ENCODE results near the gene TANC1. TPM values are rescaled to one million over a fixed set of nuclear protein-coding genes. Genes with fewer than 3 reads are reported as not detected.
A peak's percentile ranks its signal among the peaks of the same experiment; 100 is the strongest.

Gene TANC1
- total and polyA plus RNA-seq, 5 donors, result 22.8 to 75.8 (median 46.5) TPM

DNA sequence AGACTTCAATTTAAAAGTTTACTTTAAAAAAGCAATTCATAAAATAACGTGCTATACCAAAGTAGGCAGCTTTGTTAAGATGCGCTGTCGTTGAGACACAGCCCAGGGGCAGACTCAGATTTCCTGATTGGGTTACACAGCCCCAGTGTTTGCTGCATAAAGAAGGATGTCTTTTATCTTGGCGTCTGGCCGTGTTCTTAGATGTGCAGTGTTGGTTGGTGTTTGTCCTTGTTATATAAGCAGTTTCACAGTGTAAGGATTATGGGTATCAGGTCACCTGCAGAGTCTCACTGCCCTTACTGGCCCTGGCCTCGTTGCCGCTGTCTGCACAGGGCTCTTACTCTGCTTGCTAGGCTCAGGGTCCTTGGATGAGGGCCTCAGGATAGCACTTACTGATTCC is 209.5 kb downstream of the TANC1 start:
- no peak overlapping the region for H3K27ac ChIP-seq (ENCODE audit: low read length)
- H3K9me3 ChIP-seq (ENCODE audit: control insufficient read depth, low read length), result no peaks in the 10 kb centered on the region
- H3K27me3 ChIP-seq (ENCODE audit: control insufficient read depth, insufficient read depth), result no peaks in the 10 kb centered on the region
- intact Hi-C loops (cut with DNase I), result no loop called here
- DNase-seq (no peak), ATAC-seq (no peak)
- H3K4me1 ChIP-seq (ENCODE audit: control insufficient read depth, insufficient read depth, low read length), result peaks cover 3% of the 10 kb centered on the region
- WGBS, result 76% methylated on average over 7 of the region's 7 CpGs
- no peak overlapping the region for H3K4me3 ChIP-seq (ENCODE audit: low read length)

GRCh38 chr2:159179096-159179495 is 210.7 kb downstream of the TANC1 start:
- ATAC-seq, result no peak
- H3K4me1 ChIP-seq (ENCODE audit: control insufficient read depth, insufficient read depth, low read length), result peaks cover 4% of the 10 kb centered on the region
- H3K4me3 ChIP-seq (ENCODE audit: low read length), result no peak overlapping the region
- H3K9me3 ChIP-seq (ENCODE audit: control insufficient read depth, low read length), result no peaks in the 10 kb centered on the region
- H3K27ac ChIP-seq (ENCODE audit: low read length), result no peak overlapping the region
- DNase-seq, result no peak
- no peaks in the 10 kb centered on the region for H3K27me3 ChIP-seq (ENCODE audit: control insufficient read depth, insufficient read depth)
- intact Hi-C loops (cut with DNase I), result no loop called here
- WGBS, result 78% methylated on average over 8 of the region's 8 CpGs

- no peak for ATAC-seq
- H3K9me3 ChIP-seq (ENCODE audit: control insufficient read depth, low read length), result no peaks in the 10 kb centered on the region
- no peak overlapping the region for H3K4me3 ChIP-seq (ENCODE audit: low read length)
- DNase-seq, result no peak
- peaks cover 4% of the 10 kb centered on the region for H3K4me1 ChIP-seq (ENCODE audit: control insufficient read depth, insufficient read depth, low read length)
- peak overlapping the region; percentile 26 for H3K27ac ChIP-seq (ENCODE audit: low read length)
- no peaks in the 10 kb centered on the region for H3K27me3 ChIP-seq (ENCODE audit: control insufficient read depth, insufficient read depth)
- intact Hi-C loops (cut with DNase I), result no loop called here
- WGBS, result 49% methylated on average over 4 of the region's 4 CpGs
Observed at GRCh38 chr2:159179696-159180095, 211.3 kb downstream of the TANC1 start.

DNA sequence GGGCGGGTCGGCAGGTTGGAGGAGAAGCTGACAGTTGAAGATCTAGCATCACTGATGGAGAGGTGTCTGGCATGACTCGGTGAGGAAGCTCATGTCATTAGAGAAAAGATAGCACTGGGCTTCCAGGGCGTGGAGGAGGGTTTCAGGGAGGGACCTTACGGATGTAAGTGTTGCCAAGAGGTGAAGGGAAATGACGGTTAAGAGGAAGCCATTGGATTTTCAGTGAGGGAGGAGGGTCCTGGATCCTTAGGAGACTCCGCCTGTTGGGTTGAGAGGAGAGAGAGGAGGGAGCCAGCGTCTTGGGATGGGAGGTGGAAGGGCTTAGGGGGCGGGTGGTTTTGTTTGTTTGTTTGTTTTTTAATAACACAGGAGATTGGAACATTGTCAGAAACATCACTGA is 214.9 kb downstream of the TANC1 start:
- intact Hi-C loops (cut with DNase I), result no loop called here
- ATAC-seq (peak in 1 of 2 donors; percentile 59), DNase-seq (no peak)
- H3K4me3 ChIP-seq (ENCODE audit: low read length), result no peak overlapping the region
- H3K9me3 ChIP-seq (ENCODE audit: control insufficient read depth, low read length), result no peaks in the 10 kb centered on the region
- H3K27me3 ChIP-seq (ENCODE audit: control insufficient read depth, insufficient read depth), result no peaks in the 10 kb centered on the region
- WGBS, result 57% methylated on average over 9 of the region's 9 CpGs
- H3K27ac ChIP-seq (ENCODE audit: low read length), result no peak overlapping the region
- H3K4me1 ChIP-seq (ENCODE audit: control insufficient read depth, insufficient read depth, low read length), result peaks cover 4% of the 10 kb centered on the region

- intact Hi-C loops (cut with DNase I), result no loop called here
- no peak for DNase-seq
- no peak overlapping the region for H3K4me3 ChIP-seq (ENCODE audit: low read length)
- H3K9me3 ChIP-seq (ENCODE audit: control insufficient read depth, low read length), result no peaks in the 10 kb centered on the region
- no peaks in the 10 kb centered on the region for H3K27me3 ChIP-seq (ENCODE audit: control insufficient read depth, insufficient read depth)
- peak; percentile 35 to 42 for ATAC-seq
- no peak overlapping the region for H3K27ac ChIP-seq (ENCODE audit: low read length)
- WGBS, result 85% methylated on average over 14 of the region's 14 CpGs
- H3K4me1 ChIP-seq (ENCODE audit: control insufficient read depth, insufficient read depth, low read length), result peaks cover 4% of the 10 kb centered on the region
Observed at GRCh38 chr2:159185401-159186130, 217.1 kb downstream of the TANC1 start.

DNA sequence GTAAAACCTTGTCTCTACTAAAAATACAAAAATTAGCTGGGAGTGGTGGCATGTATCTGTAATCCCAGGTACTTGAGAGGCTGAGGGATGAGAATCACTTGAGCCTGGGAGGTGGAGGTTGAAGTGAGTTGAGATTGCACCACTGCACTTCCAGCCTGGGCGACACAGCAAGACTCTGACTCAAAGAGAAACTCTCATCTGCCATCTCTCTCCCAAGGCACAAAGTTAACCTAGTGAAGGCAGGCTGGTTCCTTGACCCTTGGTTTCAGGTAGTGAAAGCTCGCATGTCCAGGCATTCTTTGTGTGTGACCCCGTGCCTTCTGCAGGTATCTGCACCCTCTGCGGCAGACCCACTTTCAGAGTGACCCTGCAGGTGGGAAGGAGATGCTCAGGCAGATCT is 218.0 kb downstream of the TANC1 start:
- Histone ChIP-seq H3K27ac (ENCODE audit: low read length) (no peak overlapping the region), H3K4me1 (ENCODE audit: control insufficient read depth, insufficient read depth, low read length) (peaks cover 4% of the 10 kb centered on the region), H3K27me3 (ENCODE audit: control insufficient read depth, insufficient read depth) (no peaks in the 10 kb centered on the region), H3K4me3 (ENCODE audit: low read length) (no peak overlapping the region), H3K9me3 (ENCODE audit: control insufficient read depth, low read length) (no peaks in the 10 kb centered on the region)
- DNase-seq (no peak), ATAC-seq (no peak)
- intact Hi-C loops (cut with DNase I), result no loop called here
- WGBS, result 92% methylated on average over 4 of the region's 4 CpGs

- no peaks in the 10 kb centered on the region for H3K27me3 ChIP-seq (ENCODE audit: control insufficient read depth, insufficient read depth)
- DNase-seq, result no peak
- 46% methylated on average over 6 of the region's 6 CpGs for WGBS
- no peaks in the 10 kb centered on the region for H3K9me3 ChIP-seq (ENCODE audit: control insufficient read depth, low read length)
- H3K27ac ChIP-seq (ENCODE audit: low read length), result no peak overlapping the region
- H3K4me1 ChIP-seq (ENCODE audit: control insufficient read depth, insufficient read depth, low read length), result peaks cover 4% of the 10 kb centered on the region
- no peak overlapping the region for H3K4me3 ChIP-seq (ENCODE audit: low read length)
- ATAC-seq, result no peak
- intact Hi-C loops (cut with DNase I), result no loop called here
Observed at GRCh38 chr2:159187106-159187505, 218.7 kb downstream of the TANC1 start.

- Histone ChIP-seq H3K4me3 (ENCODE audit: low read length) (no peak overlapping the region), H3K4me1 (ENCODE audit: control insufficient read depth, insufficient read depth, low read length) (no peaks in the 10 kb centered on the region), H3K9me3 (ENCODE audit: control insufficient read depth, low read length) (no peaks in the 10 kb centered on the region), H3K27ac (ENCODE audit: low read length) (peak overlapping the region; percentile 12), H3K27me3 (ENCODE audit: control insufficient read depth, insufficient read depth) (no peaks in the 10 kb centered on the region)
- peak in 1 of 2 donors; percentile 66 for ATAC-seq
- WGBS, result 61% methylated on average over 4 of the region's 4 CpGs
- no peak for DNase-seq
- intact Hi-C loops (cut with DNase I), result no loop called here
Observed at GRCh38 chr2:159188449-159188848, 220.0 kb downstream of the TANC1 start.

DNA sequence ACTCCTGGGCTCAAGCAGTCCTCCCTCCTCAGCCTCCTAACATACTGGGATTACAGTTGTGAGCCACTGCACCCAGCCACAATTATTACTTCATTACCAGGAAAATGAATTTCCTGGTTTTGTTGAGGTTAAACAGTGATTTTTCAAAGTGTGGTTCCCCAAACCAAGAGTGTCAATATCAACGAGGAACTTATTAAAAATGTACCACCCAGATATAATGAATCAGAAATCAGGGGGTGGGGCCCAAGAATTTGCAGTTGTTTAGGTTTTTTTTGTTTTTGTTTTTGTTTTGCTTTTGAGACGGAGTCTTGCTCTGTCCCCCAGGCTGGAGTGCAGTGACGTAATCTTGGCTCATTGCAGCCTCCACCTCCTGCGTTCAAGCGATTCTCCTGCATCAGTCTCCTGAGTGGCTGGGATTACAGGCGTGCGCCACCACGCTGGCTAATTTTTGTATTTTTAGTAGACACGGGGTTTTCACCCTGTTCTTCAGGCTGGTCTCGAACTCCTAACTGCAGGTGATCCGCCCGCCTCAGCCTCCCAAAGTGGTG is 224.0 kb downstream of the TANC1 start:
- Histone ChIP-seq H3K27me3 (ENCODE audit: control insufficient read depth, insufficient read depth) (no peaks in the 10 kb centered on the region), H3K4me3 (ENCODE audit: low read length) (no peak overlapping the region), H3K9me3 (ENCODE audit: control insufficient read depth, low read length) (no peaks in the 10 kb centered on the region), H3K4me1 (ENCODE audit: control insufficient read depth, insufficient read depth, low read length) (peaks cover 3% of the 10 kb centered on the region), H3K27ac (ENCODE audit: low read length) (no peak overlapping the region)
- intact Hi-C loops (cut with DNase I), result no loop called here
- 91% methylated on average over 12 of the region's 12 CpGs for WGBS
- no peak for DNase-seq
- ATAC-seq, result no peak

- 86% methylated on average over 4 of the region's 4 CpGs for WGBS
- peak overlapping the region; percentile 74 for H3K27ac ChIP-seq (ENCODE audit: low read length)
- no peaks in the 10 kb centered on the region for H3K9me3 ChIP-seq (ENCODE audit: control insufficient read depth, low read length)
- intact Hi-C loops (cut with DNase I), result no loop called here
- no peak for DNase-seq
- peaks cover 3% of the 10 kb centered on the region for H3K4me1 ChIP-seq (ENCODE audit: control insufficient read depth, insufficient read depth, low read length)
- H3K4me3 ChIP-seq (ENCODE audit: low read length), result no peak overlapping the region
- ATAC-seq, result no peak
- no peaks in the 10 kb centered on the region for H3K27me3 ChIP-seq (ENCODE audit: control insufficient read depth, insufficient read depth)
Observed at GRCh38 chr2:159193791-159194190, 225.4 kb downstream of the TANC1 start.

DNA sequence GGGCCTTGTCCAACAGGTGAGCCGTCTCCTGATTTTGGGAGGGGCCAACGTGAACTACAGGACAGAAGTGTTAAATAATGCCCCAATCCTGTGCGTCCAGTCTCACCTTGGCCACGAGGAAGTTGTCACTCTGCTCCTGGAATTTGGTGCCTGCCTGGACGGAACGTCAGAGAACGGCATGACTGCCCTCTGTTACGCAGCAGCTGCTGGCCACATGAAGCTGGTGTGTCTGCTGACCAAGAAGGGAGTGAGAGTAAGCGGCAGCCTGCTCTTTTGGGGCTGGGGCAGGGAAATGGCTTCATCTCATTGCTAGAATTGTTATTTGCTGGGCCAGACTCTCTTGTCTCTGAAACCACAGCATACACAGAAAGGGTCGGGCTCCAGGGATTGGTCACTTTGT is 225.8 kb downstream of the TANC1 start:
- H3K4me3 ChIP-seq (ENCODE audit: low read length), result no peak overlapping the region
- ATAC-seq, result peak in 1 of 2 donors; percentile 34
- intact Hi-C loops (cut with DNase I), result no loop called here
- peaks cover 4% of the 10 kb centered on the region for H3K4me1 ChIP-seq (ENCODE audit: control insufficient read depth, insufficient read depth, low read length)
- peak overlapping the region; percentile 74 for H3K27ac ChIP-seq (ENCODE audit: low read length)
- no peaks in the 10 kb centered on the region for H3K27me3 ChIP-seq (ENCODE audit: control insufficient read depth, insufficient read depth)
- no peaks in the 10 kb centered on the region for H3K9me3 ChIP-seq (ENCODE audit: control insufficient read depth, low read length)
- WGBS, result 74% methylated on average over 10 of the region's 10 CpGs
- peak in 1 of 3 donors; percentile 65 for DNase-seq
